GM18861 (cell line): ENCODE measurements around the gene BATF.

Source experiments
- ATAC-seq: cut with Tn5 transposase; IDR thresholded peaks from one replicate; pipeline ENCODE4 v1.9.1; 2021; ENCODE audit not compliant: unreplicated experiment

BATF gene

GRCh38 chr14:75531660-75532317 is 9.5 kb downstream of the BATF start:
- no peak for ATAC-seq

- ATAC-seq: no peak
Observed at GRCh38 chr14:75533791-75534555, 11.7 kb downstream of the BATF start.

- ATAC-seq: no peak
Observed at GRCh38 chr14:75535164-75535898, 13.1 kb downstream of the BATF start.

GRCh38 chr14:75537071-75537470 is 14.8 kb downstream of the BATF start:
- ATAC-seq: no peak

GRCh38 chr14:75539162-75539560 is 16.9 kb downstream of the BATF start:
- ATAC-seq: no peak

GRCh38 chr14:75539561-75540478 is 17.6 kb downstream of the BATF start:
- ATAC-seq: peak; percentile 57

GRCh38 chr14:75540479-75540851 is 18.2 kb downstream of the BATF start:
- ATAC-seq: no peak

GRCh38 chr14:75542588-75543091 is 20.4 kb downstream of the BATF start:
- peak; percentile 34 for ATAC-seq

- no peak for ATAC-seq
Observed at GRCh38 chr14:75543253-75543652, 21.0 kb downstream of the BATF start.

- ATAC-seq: no peak
Observed at GRCh38 chr14:75543786-75544185, 21.5 kb downstream of the BATF start.

GRCh38 chr14:75545907-75546306 is 23.6 kb downstream of the BATF start:
- no peak for ATAC-seq

- ATAC-seq: no peak
Observed at GRCh38 chr14:75547552-75548250, 25.4 kb downstream of the BATF start.

- ATAC-seq: no peak
Observed at GRCh38 chr14:75548544-75548943, 26.3 kb downstream of the BATF start.

- peak; percentile 50 for ATAC-seq
Observed at GRCh38 chr14:75549169-75549568, 26.9 kb downstream of the BATF start.

GRCh38 chr14:75551021-75551420 is 28.8 kb downstream of the BATF start:
- no peak for ATAC-seq

GRCh38 chr14:75553157-75553556 is 30.9 kb downstream of the BATF start:
- no peak for ATAC-seq

- ATAC-seq: no peak
Observed at GRCh38 chr14:75553761-75554364, 31.6 kb downstream of the BATF start.

GRCh38 chr14:75554482-75554881 is 32.2 kb downstream of the BATF start:
- no peak for ATAC-seq

GRCh38 chr14:75558440-75558839 is 36.2 kb downstream of the BATF start:
- ATAC-seq: no peak

- no peak for ATAC-seq
Observed at GRCh38 chr14:75559045-75559444, 36.8 kb downstream of the BATF start.
